Measurements from ENCODE around the gene PEX10.

PEX10 gene

GRCh38 chr1:2452201-2452931 lies 40.0 kb upstream of the PEX10 start:
- no peak overlapping the region for H3K9ac ChIP-seq (ENCODE audit: low read length)
- H3K4me1 ChIP-seq (ENCODE audit: control insufficient read depth, insufficient read depth, low read length), result peaks cover 18% of the 10 kb centered on the region; the same call in 1 of the 2 replicates
- H3K4me3 ChIP-seq (ENCODE audit: low read depth, low read length), result no peak overlapping the region
- H3K9me3 ChIP-seq (ENCODE audit: control insufficient read depth, insufficient read depth, low read depth, low read length), result no peaks in the 10 kb centered on the region
- H3K27me3 ChIP-seq (ENCODE audit: control insufficient read depth, insufficient read depth, low read length), result peaks cover 6% of the 10 kb centered on the region; the same call in 1 of the 2 replicates
- no peaks in the 10 kb centered on the region for H3K36me3 ChIP-seq (ENCODE audit: control insufficient read depth, insufficient read depth, low read length)
- H3K27ac ChIP-seq (ENCODE audit: low read depth, low read length), result no peak overlapping the region

- no peak overlapping the region for H3K4me3 ChIP-seq (ENCODE audit: low read depth, low read length)
- no peak overlapping the region for H3K9ac ChIP-seq (ENCODE audit: low read length)
- H3K9me3 ChIP-seq (ENCODE audit: control insufficient read depth, insufficient read depth, low read depth, low read length), result no peaks in the 10 kb centered on the region
- H3K27me3 ChIP-seq (ENCODE audit: control insufficient read depth, insufficient read depth, low read length), result peaks cover 12% of the 10 kb centered on the region; the same call in 1 of the 2 replicates
- peaks cover 25% of the 10 kb centered on the region for H3K4me1 ChIP-seq (ENCODE audit: control insufficient read depth, insufficient read depth, low read length)
- H3K27ac ChIP-seq (ENCODE audit: low read depth, low read length), result no peak overlapping the region
- no peaks in the 10 kb centered on the region for H3K36me3 ChIP-seq (ENCODE audit: control insufficient read depth, insufficient read depth, low read length)
These were observed 39.4 kb upstream of the PEX10 start for GRCh38 chr1:2451741-2452140.

- Histone ChIP-seq H3K36me3 (ENCODE audit: control insufficient read depth, insufficient read depth, low read length) (no peaks in the 10 kb centered on the region), H3K4me3 (ENCODE audit: low read depth, low read length) (no peak overlapping the region), H3K27ac (ENCODE audit: low read depth, low read length) (no peak overlapping the region), H3K4me1 (ENCODE audit: control insufficient read depth, insufficient read depth, low read length) (peaks cover 29% of the 10 kb centered on the region), H3K9me3 (ENCODE audit: control insufficient read depth, insufficient read depth, low read depth, low read length) (no peaks in the 10 kb centered on the region), H3K9ac (ENCODE audit: low read length) (no peak overlapping the region), H3K27me3 (ENCODE audit: control insufficient read depth, insufficient read depth, low read length) (peaks cover 31% of the 10 kb centered on the region)
These were observed 37.5 kb upstream of the PEX10 start for GRCh38 chr1:2449636-2450454.

- H3K9ac ChIP-seq (ENCODE audit: low read length), result no peak overlapping the region
- peaks cover 33% of the 10 kb centered on the region for H3K4me1 ChIP-seq (ENCODE audit: control insufficient read depth, insufficient read depth, low read length)
These were observed 35.7 kb upstream of the PEX10 start for GRCh38 chr1:2448098-2448445.

GRCh38 chr1:2447276-2448097 lies 35.1 kb upstream of the PEX10 start:
- H3K27me3 ChIP-seq (ENCODE audit: control insufficient read depth, insufficient read depth, low read length), result peaks cover 54% of the 10 kb centered on the region
- no peak overlapping the region for H3K4me3 ChIP-seq (ENCODE audit: low read depth, low read length)
- no peak overlapping the region for H3K9ac ChIP-seq (ENCODE audit: low read length)
- no peaks in the 10 kb centered on the region for H3K9me3 ChIP-seq (ENCODE audit: control insufficient read depth, insufficient read depth, low read depth, low read length)
- H3K4me1 ChIP-seq (ENCODE audit: control insufficient read depth, insufficient read depth, low read length), result peaks cover 35% of the 10 kb centered on the region
- no peaks in the 10 kb centered on the region for H3K36me3 ChIP-seq (ENCODE audit: control insufficient read depth, insufficient read depth, low read length)
- no peak overlapping the region for H3K27ac ChIP-seq (ENCODE audit: low read depth, low read length)

More at GRCh38 chr1:2448098-2448445, 35.7 kb upstream of the PEX10 start:
- Histone ChIP-seq H3K27me3 (ENCODE audit: control insufficient read depth, insufficient read depth, low read length) (peaks cover 48% of the 10 kb centered on the region), H3K36me3 (ENCODE audit: control insufficient read depth, insufficient read depth, low read length) (no peaks in the 10 kb centered on the region), H3K9me3 (ENCODE audit: control insufficient read depth, insufficient read depth, low read depth, low read length) (no peaks in the 10 kb centered on the region), H3K27ac (ENCODE audit: low read depth, low read length) (no peak overlapping the region), H3K4me3 (ENCODE audit: low read depth, low read length) (no peak overlapping the region)

GRCh38 chr1:2446861-2447260 lies 34.5 kb upstream of the PEX10 start:
- Histone ChIP-seq H3K4me1 (ENCODE audit: control insufficient read depth, insufficient read depth, low read length) (peaks cover 31% of the 10 kb centered on the region), H3K9me3 (ENCODE audit: control insufficient read depth, insufficient read depth, low read depth, low read length) (no peaks in the 10 kb centered on the region), H3K4me3 (ENCODE audit: low read depth, low read length) (no peak overlapping the region), H3K27me3 (ENCODE audit: control insufficient read depth, insufficient read depth, low read length) (peaks cover 60% of the 10 kb centered on the region), H3K36me3 (ENCODE audit: control insufficient read depth, insufficient read depth, low read length) (no peaks in the 10 kb centered on the region), H3K27ac (ENCODE audit: low read depth, low read length) (no peak overlapping the region), H3K9ac (ENCODE audit: low read length) (no peak overlapping the region)

GRCh38 chr1:2446394-2446793 lies 34.0 kb upstream of the PEX10 start:
- peaks cover 31% of the 10 kb centered on the region for H3K4me1 ChIP-seq (ENCODE audit: control insufficient read depth, insufficient read depth, low read length)
- no peaks in the 10 kb centered on the region for H3K9me3 ChIP-seq (ENCODE audit: control insufficient read depth, insufficient read depth, low read depth, low read length)
- H3K4me3 ChIP-seq (ENCODE audit: low read depth, low read length), result no peak overlapping the region; the same call in 1 of the 2 replicates
- H3K27me3 ChIP-seq (ENCODE audit: control insufficient read depth, insufficient read depth, low read length), result peaks cover 65% of the 10 kb centered on the region
- H3K36me3 ChIP-seq (ENCODE audit: control insufficient read depth, insufficient read depth, low read length), result no peaks in the 10 kb centered on the region
- no peak overlapping the region for H3K9ac ChIP-seq (ENCODE audit: low read length)
- no peak overlapping the region for H3K27ac ChIP-seq (ENCODE audit: low read depth, low read length)

- no peaks in the 10 kb centered on the region for H3K36me3 ChIP-seq (ENCODE audit: control insufficient read depth, insufficient read depth, low read length)
- H3K9ac ChIP-seq (ENCODE audit: low read length), result no peak overlapping the region
- no peaks in the 10 kb centered on the region for H3K9me3 ChIP-seq (ENCODE audit: control insufficient read depth, insufficient read depth, low read depth, low read length)
- peaks cover 31% of the 10 kb centered on the region for H3K4me1 ChIP-seq (ENCODE audit: control insufficient read depth, insufficient read depth, low read length)
- H3K27me3 ChIP-seq (ENCODE audit: control insufficient read depth, insufficient read depth, low read length), result peaks cover 67% of the 10 kb centered on the region
- no peak overlapping the region for H3K27ac ChIP-seq (ENCODE audit: low read depth, low read length)
- H3K4me3 ChIP-seq (ENCODE audit: low read depth, low read length), result no peak overlapping the region
These were observed 33.5 kb upstream of the PEX10 start for GRCh38 chr1:2445823-2446215.

- Histone ChIP-seq H3K9ac (ENCODE audit: low read length) (no peak overlapping the region), H3K9me3 (ENCODE audit: control insufficient read depth, insufficient read depth, low read depth, low read length) (no peaks in the 10 kb centered on the region), H3K4me3 (ENCODE audit: low read depth, low read length) (no peak overlapping the region), H3K27ac (ENCODE audit: low read depth, low read length) (no peak overlapping the region), H3K36me3 (ENCODE audit: control insufficient read depth, insufficient read depth, low read length) (no peaks in the 10 kb centered on the region), H3K27me3 (ENCODE audit: control insufficient read depth, insufficient read depth, low read length) (peaks cover 71% of the 10 kb centered on the region), H3K4me1 (ENCODE audit: control insufficient read depth, insufficient read depth, low read length) (peaks cover 31% of the 10 kb centered on the region)
These were observed 32.9 kb upstream of the PEX10 start for GRCh38 chr1:2445162-2445822.

- Histone ChIP-seq H3K9me3 (ENCODE audit: control insufficient read depth, insufficient read depth, low read depth, low read length) (no peaks in the 10 kb centered on the region), H3K36me3 (ENCODE audit: control insufficient read depth, insufficient read depth, low read length) (no peaks in the 10 kb centered on the region), H3K4me1 (ENCODE audit: control insufficient read depth, insufficient read depth, low read length) (peaks cover 31% of the 10 kb centered on the region), H3K27me3 (ENCODE audit: control insufficient read depth, insufficient read depth, low read length) (peaks cover 73% of the 10 kb centered on the region), H3K9ac (ENCODE audit: low read length) (no peak overlapping the region), H3K27ac (ENCODE audit: low read depth, low read length) (no peak overlapping the region), H3K4me3 (ENCODE audit: low read depth, low read length) (peak overlapping the region; percentile 46)
These were observed 31.8 kb upstream of the PEX10 start for GRCh38 chr1:2444138-2444591.

All from HUES6 (cell line).